HEK293 (cell line): ENCODE results near the gene RBBP8NL.

Experiments used
- FEZF1 ChIP-seq: fragments of 450-650 bp; formaldehyde crosslinking; IDR thresholded peaks from 2 replicates; pipeline ENCODE4 v1.5.1; 2016; ENCODE audit warnings: missing biosample characterization, missing genetic modification characterization
- IKZF3 ChIP-seq: fragments of 450-650 bp; IDR thresholded peaks from 2 replicates; pipeline ENCODE4 v1.5.0; 2018; ENCODE audit warnings: missing biosample characterization, mild to moderate bottlenecking, missing genetic modification characterization, moderate library complexity
- KLF1 ChIP-seq: fragments of 450-650 bp; formaldehyde crosslinking; IDR thresholded peaks from 2 replicates; pipeline ENCODE4 v1.5.1; 2016; ENCODE audit warnings: missing biosample characterization, missing genetic modification characterization
- SP2 ChIP-seq: fragments of 450-650 bp; formaldehyde crosslinking; IDR thresholded peaks from 2 replicates; pipeline ENCODE4 v1.5.1; 2016; ENCODE audit warnings: missing biosample characterization, missing genetic modification characterization
- ZBTB21 ChIP-seq: fragments of 450-650 bp; formaldehyde crosslinking; IDR thresholded peaks from 2 replicates; pipeline ENCODE4 v1.5.1; 2017; ENCODE audit warnings: missing biosample characterization, missing genetic modification characterization
- ZNF10 ChIP-seq: fragments of 450-650 bp; formaldehyde crosslinking; IDR thresholded peaks from 2 replicates; pipeline ENCODE4 v1.5.1; 2017; ENCODE audit warnings: missing biosample characterization, missing genetic modification characterization
- ZNF133 ChIP-seq: fragments of 450-650 bp; formaldehyde crosslinking; IDR thresholded peaks from 2 replicates; pipeline ENCODE4 v1.5.1; 2016; ENCODE audit warnings: missing biosample characterization, missing genetic modification characterization
- ZNF155 ChIP-seq: fragments of 450-650 bp; formaldehyde crosslinking; IDR thresholded peaks from 2 replicates; pipeline ENCODE4 v1.5.1; 2016; ENCODE audit warnings: missing biosample characterization, missing genetic modification characterization
- ZNF174 ChIP-seq: fragments of 450-650 bp; formaldehyde crosslinking; IDR thresholded peaks from 2 replicates; pipeline ENCODE4 v1.5.0; 2017; ENCODE audit warnings: missing biosample characterization, mild to moderate bottlenecking, missing genetic modification characterization
- ZNF302 ChIP-seq: fragments of 450-650 bp; formaldehyde crosslinking; IDR thresholded peaks from 2 replicates; pipeline ENCODE4 v1.5.1; 2016; ENCODE audit warnings: missing biosample characterization, missing genetic modification characterization, low read depth
- ZNF341 ChIP-seq: fragments of 450-650 bp; formaldehyde crosslinking; IDR thresholded peaks from 2 replicates; pipeline ENCODE4; 2016; ENCODE audit warnings: low read depth, missing biosample characterization, missing genetic modification characterization
- ZNF350 ChIP-seq: fragments of 450-650 bp; formaldehyde crosslinking; IDR thresholded peaks from 2 replicates; pipeline ENCODE4 v1.5.0; 2017; ENCODE audit warnings: missing biosample characterization, mild to moderate bottlenecking, missing genetic modification characterization
- ZNF423 ChIP-seq: fragments of 450-650 bp; formaldehyde crosslinking; IDR thresholded peaks from 2 replicates; pipeline ENCODE4 v1.5.1; 2016; ENCODE audit warnings: missing biosample characterization, missing genetic modification characterization
- ZNF48 ChIP-seq: fragments of 450-650 bp; formaldehyde crosslinking; IDR thresholded peaks from 2 replicates; pipeline ENCODE4 v1.5.1; 2016; ENCODE audit warnings: missing biosample characterization, missing genetic modification characterization
- ZNF501 ChIP-seq: fragments of 450-650 bp; formaldehyde crosslinking; IDR thresholded peaks from 2 replicates; pipeline ENCODE4 v1.5.1; 2016; ENCODE audit warnings: missing biosample characterization, missing genetic modification characterization
- ZNF596 ChIP-seq: fragments of 450-650 bp; IDR thresholded peaks from 2 replicates; pipeline ENCODE4 v1.5.0; 2018; ENCODE audit warnings: missing biosample characterization, mild to moderate bottlenecking, missing genetic modification characterization, moderate library complexity
- ZNF626 ChIP-seq: fragments of 450-650 bp; sonication (Bioruptor Pico); formaldehyde crosslinking; IDR thresholded peaks from 2 replicates; pipeline ENCODE4 v1.5.1; 2018; ENCODE audit warnings: missing biosample characterization, missing genetic modification characterization, inconsistent platforms
- ZNF629 ChIP-seq: fragments of 450-650 bp; formaldehyde crosslinking; IDR thresholded peaks from 2 replicates; pipeline ENCODE4 v1.5.1; 2017; ENCODE audit warnings: missing biosample characterization, missing genetic modification characterization
- ZNF654 ChIP-seq: fragments of 450-650 bp; formaldehyde crosslinking; IDR thresholded peaks from 2 replicates; pipeline ENCODE4 v1.5.1; 2016; ENCODE audit warnings: low read depth, missing biosample characterization, missing genetic modification characterization
- ZNF792 ChIP-seq: fragments of 450-650 bp; formaldehyde crosslinking; IDR thresholded peaks from 2 replicates; pipeline ENCODE4 v1.5.1; 2016; ENCODE audit warnings: missing biosample characterization, missing genetic modification characterization
- ZSCAN16 ChIP-seq: fragments of 450-650 bp; formaldehyde crosslinking; IDR thresholded peaks from 2 replicates; pipeline ENCODE4 v1.5.1; 2016; ENCODE audit warnings: missing biosample characterization, missing genetic modification characterization
- TF ChIP-seq, protein P1 (sequence below): fragments of 450-650 bp; formaldehyde crosslinking; IDR thresholded peaks from 2 replicates; pipeline ENCODE4 v1.5.1; 2017; ENCODE audit warnings: missing biosample characterization, missing genetic modification characterization
- TF ChIP-seq, protein P2 (sequence below): fragments of 450-650 bp; formaldehyde crosslinking; IDR thresholded peaks from 2 replicates; pipeline ENCODE4 v1.5.1; 2016; ENCODE audit warnings: missing biosample characterization, missing genetic modification characterization
- TF ChIP-seq, protein P3 (sequence below): fragments of 450-650 bp; formaldehyde crosslinking; IDR thresholded peaks from 2 replicates; pipeline ENCODE4 v1.5.1; 2016; ENCODE audit warnings: missing biosample characterization, missing genetic modification characterization, borderline replicate concordance
- TF ChIP-seq, protein P4 (sequence below): fragments of 450-650 bp; formaldehyde crosslinking; IDR thresholded peaks from 2 replicates; pipeline ENCODE4 v1.5.1; 2016; ENCODE audit warnings: missing biosample characterization, missing genetic modification characterization
- TF ChIP-seq, protein P5 (sequence below): fragments of 450-650 bp; formaldehyde crosslinking; IDR thresholded peaks from 2 replicates; pipeline ENCODE4; 2016; ENCODE audit warnings: missing biosample characterization, missing genetic modification characterization
- TF ChIP-seq, protein P6 (sequence below): fragments of 450-650 bp; formaldehyde crosslinking; IDR thresholded peaks from 2 replicates; pipeline ENCODE4 v1.5.1; 2016; ENCODE audit warnings: missing biosample characterization, missing genetic modification characterization

Gene RBBP8NL

DNA sequence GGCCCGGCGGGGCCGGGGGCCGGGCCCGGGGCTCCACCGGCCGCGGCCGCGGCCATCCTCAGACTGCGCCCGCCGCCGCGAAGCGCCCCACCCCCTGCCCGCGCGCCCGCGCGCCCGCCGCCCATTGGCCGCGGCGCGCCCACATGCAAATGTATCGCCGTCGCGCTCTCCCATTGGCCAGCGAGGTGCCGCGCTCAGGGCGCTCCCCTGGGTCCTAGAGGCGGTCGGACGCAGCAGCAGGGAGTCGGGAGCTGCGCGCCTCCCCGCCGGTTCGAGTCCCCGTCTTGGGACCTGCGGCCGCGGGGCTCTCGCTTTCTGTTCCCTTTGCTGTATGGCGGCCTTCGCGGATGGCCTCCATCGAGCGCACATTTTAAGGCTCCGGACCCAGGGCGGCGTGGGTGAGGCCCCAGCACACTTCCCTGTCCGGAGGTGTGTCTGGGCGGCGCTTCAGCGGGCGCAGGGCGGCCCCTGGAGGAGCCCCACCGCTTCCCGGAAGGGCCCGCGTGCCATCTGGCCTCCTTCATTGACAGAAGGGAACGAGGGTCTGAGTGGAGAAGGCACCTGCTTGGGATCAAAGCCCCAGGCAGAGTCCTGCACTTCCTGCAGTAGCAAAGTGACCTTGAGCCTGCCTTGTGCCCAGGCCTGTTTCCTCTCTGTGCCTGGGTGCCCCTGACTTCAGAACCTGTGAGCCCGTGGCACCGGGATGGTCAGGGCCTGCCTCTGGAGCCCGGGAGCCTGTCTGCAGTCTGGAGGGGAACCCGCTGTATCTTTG is 19.9 kb downstream of the RBBP8NL start, which contains the start of gene CABLES2 (continued):
- TF ChIP-seq, protein P1, sequence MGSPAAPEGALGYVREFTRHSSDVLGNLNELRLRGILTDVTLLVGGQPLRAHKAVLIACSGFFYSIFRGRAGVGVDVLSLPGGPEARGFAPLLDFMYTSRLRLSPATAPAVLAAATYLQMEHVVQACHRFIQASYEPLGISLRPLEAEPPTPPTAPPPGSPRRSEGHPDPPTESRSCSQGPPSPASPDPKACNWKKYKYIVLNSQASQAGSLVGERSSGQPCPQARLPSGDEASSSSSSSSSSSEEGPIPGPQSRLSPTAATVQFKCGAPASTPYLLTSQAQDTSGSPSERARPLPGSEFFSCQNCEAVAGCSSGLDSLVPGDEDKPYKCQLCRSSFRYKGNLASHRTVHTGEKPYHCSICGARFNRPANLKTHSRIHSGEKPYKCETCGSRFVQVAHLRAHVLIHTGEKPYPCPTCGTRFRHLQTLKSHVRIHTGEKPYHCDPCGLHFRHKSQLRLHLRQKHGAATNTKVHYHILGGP (tag by site-specific recombination), result no peak
- TF ChIP-seq ZNF423 (tag by site-specific recombination) (peak; percentile 83), ZNF350 (tag by site-specific recombination) (no peak), ZNF501 (tag by site-specific recombination) (peak; percentile 65; the same call in 1 of the 2 replicates), SP2 (peak; percentile 81), ZNF341 (tag by site-specific recombination) (peak; percentile 49; the same call in 1 of the 2 replicates), FEZF1 (no peak), ZSCAN16 (tag by site-specific recombination) (no peak), ZNF302 (tag by site-specific recombination) (no peak), ZNF792 (tag by site-specific recombination) (no peak), ZNF626 (tag by site-specific recombination) (no peak), ZNF629 (peak; percentile 75), ZNF596 (tag by site-specific recombination) (0 out of 2 replicates have a peak, but pooled peaks have one; percentile 5), ZNF155 (tag by site-specific recombination) (no peak), ZNF10 (tag by site-specific recombination) (peak; percentile 70; the same call in 1 of the 2 replicates), ZNF133 (tag by site-specific recombination) (no peak), ZNF48 (no peak), IKZF3 (tag by site-specific recombination) (peak; percentile 21; the same call in 1 of the 2 replicates), KLF1 (tag by site-specific recombination) (peak; percentile 83), ZNF174 (tag by site-specific recombination) (no peak), ZBTB21 (no peak), ZNF654 (tag by site-specific recombination) (no peak)
- TF ChIP-seq, protein P2, sequence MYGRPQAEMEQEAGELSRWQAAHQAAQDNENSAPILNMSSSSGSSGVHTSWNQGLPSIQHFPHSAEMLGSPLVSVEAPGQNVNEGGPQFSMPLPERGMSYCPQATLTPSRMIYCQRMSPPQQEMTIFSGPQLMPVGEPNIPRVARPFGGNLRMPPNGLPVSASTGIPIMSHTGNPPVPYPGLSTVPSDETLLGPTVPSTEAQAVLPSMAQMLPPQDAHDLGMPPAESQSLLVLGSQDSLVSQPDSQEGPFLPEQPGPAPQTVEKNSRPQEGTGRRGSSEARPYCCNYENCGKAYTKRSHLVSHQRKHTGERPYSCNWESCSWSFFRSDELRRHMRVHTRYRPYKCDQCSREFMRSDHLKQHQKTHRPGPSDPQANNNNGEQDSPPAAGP (tag by site-specific recombination), result peak; percentile 98
- TF ChIP-seq, protein P3, sequence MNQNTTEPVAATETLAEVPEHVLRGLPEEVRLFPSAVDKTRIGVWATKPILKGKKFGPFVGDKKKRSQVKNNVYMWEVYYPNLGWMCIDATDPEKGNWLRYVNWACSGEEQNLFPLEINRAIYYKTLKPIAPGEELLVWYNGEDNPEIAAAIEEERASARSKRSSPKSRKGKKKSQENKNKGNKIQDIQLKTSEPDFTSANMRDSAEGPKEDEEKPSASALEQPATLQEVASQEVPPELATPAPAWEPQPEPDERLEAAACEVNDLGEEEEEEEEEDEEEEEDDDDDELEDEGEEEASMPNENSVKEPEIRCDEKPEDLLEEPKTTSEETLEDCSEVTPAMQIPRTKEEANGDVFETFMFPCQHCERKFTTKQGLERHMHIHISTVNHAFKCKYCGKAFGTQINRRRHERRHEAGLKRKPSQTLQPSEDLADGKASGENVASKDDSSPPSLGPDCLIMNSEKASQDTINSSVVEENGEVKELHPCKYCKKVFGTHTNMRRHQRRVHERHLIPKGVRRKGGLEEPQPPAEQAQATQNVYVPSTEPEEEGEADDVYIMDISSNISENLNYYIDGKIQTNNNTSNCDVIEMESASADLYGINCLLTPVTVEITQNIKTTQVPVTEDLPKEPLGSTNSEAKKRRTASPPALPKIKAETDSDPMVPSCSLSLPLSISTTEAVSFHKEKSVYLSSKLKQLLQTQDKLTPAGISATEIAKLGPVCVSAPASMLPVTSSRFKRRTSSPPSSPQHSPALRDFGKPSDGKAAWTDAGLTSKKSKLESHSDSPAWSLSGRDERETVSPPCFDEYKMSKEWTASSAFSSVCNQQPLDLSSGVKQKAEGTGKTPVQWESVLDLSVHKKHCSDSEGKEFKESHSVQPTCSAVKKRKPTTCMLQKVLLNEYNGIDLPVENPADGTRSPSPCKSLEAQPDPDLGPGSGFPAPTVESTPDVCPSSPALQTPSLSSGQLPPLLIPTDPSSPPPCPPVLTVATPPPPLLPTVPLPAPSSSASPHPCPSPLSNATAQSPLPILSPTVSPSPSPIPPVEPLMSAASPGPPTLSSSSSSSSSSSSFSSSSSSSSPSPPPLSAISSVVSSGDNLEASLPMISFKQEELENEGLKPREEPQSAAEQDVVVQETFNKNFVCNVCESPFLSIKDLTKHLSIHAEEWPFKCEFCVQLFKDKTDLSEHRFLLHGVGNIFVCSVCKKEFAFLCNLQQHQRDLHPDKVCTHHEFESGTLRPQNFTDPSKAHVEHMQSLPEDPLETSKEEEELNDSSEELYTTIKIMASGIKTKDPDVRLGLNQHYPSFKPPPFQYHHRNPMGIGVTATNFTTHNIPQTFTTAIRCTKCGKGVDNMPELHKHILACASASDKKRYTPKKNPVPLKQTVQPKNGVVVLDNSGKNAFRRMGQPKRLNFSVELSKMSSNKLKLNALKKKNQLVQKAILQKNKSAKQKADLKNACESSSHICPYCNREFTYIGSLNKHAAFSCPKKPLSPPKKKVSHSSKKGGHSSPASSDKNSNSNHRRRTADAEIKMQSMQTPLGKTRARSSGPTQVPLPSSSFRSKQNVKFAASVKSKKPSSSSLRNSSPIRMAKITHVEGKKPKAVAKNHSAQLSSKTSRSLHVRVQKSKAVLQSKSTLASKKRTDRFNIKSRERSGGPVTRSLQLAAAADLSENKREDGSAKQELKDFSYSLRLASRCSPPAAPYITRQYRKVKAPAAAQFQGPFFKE (tag by site-specific recombination), result no peak
- TF ChIP-seq, protein P4, sequence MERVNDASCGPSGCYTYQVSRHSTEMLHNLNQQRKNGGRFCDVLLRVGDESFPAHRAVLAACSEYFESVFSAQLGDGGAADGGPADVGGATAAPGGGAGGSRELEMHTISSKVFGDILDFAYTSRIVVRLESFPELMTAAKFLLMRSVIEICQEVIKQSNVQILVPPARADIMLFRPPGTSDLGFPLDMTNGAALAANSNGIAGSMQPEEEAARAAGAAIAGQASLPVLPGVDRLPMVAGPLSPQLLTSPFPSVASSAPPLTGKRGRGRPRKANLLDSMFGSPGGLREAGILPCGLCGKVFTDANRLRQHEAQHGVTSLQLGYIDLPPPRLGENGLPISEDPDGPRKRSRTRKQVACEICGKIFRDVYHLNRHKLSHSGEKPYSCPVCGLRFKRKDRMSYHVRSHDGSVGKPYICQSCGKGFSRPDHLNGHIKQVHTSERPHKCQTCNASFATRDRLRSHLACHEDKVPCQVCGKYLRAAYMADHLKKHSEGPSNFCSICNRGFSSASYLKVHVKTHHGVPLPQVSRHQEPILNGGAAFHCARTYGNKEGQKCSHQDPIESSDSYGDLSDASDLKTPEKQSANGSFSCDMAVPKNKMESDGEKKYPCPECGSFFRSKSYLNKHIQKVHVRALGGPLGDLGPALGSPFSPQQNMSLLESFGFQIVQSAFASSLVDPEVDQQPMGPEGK (tag by site-specific recombination), result peak; percentile 81
- TF ChIP-seq, protein P5, sequence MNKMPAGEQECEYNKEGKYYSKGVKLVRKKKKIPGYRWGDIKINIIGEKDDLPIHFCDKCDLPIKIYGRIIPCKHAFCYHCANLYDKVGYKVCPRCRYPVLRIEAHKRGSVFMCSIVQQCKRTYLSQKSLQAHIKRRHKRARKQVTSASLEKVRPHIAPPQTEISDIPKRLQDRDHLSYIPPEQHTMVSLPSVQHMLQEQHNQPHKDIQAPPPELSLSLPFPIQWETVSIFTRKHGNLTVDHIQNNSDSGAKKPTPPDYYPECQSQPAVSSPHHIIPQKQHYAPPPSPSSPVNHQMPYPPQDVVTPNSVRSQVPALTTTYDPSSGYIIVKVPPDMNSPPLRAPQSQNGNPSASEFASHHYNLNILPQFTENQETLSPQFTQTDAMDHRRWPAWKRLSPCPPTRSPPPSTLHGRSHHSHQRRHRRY (tag by site-specific recombination), result no peak
- TF ChIP-seq, protein P6, sequence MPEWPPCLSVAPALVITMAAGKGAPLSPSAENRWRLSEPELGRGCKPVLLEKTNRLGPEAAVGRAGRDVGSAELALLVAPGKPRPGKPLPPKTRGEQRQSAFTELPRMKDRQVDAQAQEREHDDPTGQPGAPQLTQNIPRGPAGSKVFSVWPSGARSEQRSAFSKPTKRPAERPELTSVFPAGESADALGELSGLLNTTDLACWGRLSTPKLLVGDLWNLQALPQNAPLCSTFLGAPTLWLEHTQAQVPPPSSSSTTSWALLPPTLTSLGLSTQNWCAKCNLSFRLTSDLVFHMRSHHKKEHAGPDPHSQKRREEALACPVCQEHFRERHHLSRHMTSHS (tag by site-specific recombination), result no peak
